Measurements from ENCODE around the gene CPNE8. TPM values are rescaled to one million over a fixed set of nuclear protein-coding genes. Genes with fewer than 3 reads are reported as not detected.

The CPNE8 gene
- total RNA-seq, 1 experiment from 2014 or later: 23.6 TPM

DNA sequence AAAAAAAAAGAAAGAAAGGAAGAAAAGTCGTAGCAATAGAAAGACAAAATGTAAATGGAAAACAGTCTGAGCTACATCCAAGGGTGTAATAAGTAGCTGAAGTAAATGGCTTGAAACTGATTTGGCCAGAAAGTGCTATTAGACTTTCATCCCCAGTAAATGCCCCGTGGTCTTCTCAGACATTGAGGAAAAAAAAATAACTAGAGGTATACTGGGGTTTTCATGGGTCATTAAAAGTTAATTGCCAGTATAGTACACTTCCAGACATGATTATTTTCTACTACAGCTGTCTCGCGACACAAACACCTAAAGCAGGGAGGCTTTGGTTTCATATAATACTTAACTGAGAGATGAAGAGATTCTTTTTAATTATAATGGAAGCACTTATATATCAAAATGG lies 271.9 kb downstream of the CPNE8 start:
- in situ Hi-C loops (cut with HindIII; ENCODE audit: low pct_unique_long_range_greater_than_20kb, low sequenced_read_pairs): no loop called here
- BruUV-seq (replicated peaks): no TSS peak
- CTCF ChIA-PET: no interaction called here

DNA sequence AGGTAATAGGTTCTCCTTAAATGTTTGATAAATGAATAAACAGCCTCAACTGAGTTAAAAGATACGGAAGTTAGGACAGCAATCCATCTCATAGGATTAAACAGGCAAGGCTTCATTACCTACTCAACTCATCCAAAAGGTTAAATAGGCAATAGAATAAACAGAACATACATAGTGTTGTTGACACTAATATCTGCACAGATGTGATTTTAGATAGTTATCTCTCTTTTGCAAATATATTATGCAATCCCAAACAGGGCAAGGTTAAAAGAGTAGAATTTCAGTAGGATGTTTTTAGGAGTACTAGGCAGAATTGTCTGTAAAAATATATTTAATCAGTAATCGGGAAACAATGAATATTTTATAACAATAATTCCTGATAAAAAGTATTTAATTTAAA lies 276.3 kb downstream of the CPNE8 start:
- ChIA-PET POLR2A (no interaction called here), CTCF (no interaction called here)
- Histone ChIP-seq H3K27me3 (ENCODE audit: control insufficient read depth, insufficient read depth, low read length) (no peaks in the 10 kb centered on the region), H3K9me3 (ENCODE audit: control insufficient read depth, insufficient read depth, low read depth, low read length) (no peaks in the 10 kb centered on the region), H3K27ac (ENCODE audit: low read length) (no peak overlapping the region), H3K4me1 (ENCODE audit: control insufficient read depth, insufficient read depth, low read length) (no peaks in the 10 kb centered on the region), H3K4me3 (ENCODE audit: low read depth in 2 of 2, low read length in 2 of 2) (no peak overlapping the region), H3K36me3 (ENCODE audit: control insufficient read depth, insufficient read depth, low read length) (no peaks in the 10 kb centered on the region)
- ATAC-seq (no peak), DNase-seq (ENCODE audit: low read depth, low spot score) (no peak)
- in situ Hi-C loops (cut with HindIII; ENCODE audit: low pct_unique_long_range_greater_than_20kb, low sequenced_read_pairs): no loop called here
- TF ChIP-seq, protein P1, sequence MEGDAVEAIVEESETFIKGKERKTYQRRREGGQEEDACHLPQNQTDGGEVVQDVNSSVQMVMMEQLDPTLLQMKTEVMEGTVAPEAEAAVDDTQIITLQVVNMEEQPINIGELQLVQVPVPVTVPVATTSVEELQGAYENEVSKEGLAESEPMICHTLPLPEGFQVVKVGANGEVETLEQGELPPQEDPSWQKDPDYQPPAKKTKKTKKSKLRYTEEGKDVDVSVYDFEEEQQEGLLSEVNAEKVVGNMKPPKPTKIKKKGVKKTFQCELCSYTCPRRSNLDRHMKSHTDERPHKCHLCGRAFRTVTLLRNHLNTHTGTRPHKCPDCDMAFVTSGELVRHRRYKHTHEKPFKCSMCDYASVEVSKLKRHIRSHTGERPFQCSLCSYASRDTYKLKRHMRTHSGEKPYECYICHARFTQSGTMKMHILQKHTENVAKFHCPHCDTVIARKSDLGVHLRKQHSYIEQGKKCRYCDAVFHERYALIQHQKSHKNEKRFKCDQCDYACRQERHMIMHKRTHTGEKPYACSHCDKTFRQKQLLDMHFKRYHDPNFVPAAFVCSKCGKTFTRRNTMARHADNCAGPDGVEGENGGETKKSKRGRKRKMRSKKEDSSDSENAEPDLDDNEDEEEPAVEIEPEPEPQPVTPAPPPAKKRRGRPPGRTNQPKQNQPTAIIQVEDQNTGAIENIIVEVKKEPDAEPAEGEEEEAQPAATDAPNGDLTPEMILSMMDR (IDR thresholded peaks at IDR 0.05): no peak
- TF ChIP-seq SIN3A (IDR thresholded peaks at IDR 0.05; ENCODE audit: borderline replicate concordance, insufficient read depth, low read depth, low read length): no peak
- no peak for TF ChIP-seq TCF7L2 (IDR thresholded peaks at IDR 0.05; ENCODE audit: low read depth, low read length)
- TF ChIP-seq POLR2AphosphoS5 (IDR thresholded peaks at IDR 0.05; ENCODE audit: low read depth, low read length): no peak
- TF ChIP-seq, protein P2, sequence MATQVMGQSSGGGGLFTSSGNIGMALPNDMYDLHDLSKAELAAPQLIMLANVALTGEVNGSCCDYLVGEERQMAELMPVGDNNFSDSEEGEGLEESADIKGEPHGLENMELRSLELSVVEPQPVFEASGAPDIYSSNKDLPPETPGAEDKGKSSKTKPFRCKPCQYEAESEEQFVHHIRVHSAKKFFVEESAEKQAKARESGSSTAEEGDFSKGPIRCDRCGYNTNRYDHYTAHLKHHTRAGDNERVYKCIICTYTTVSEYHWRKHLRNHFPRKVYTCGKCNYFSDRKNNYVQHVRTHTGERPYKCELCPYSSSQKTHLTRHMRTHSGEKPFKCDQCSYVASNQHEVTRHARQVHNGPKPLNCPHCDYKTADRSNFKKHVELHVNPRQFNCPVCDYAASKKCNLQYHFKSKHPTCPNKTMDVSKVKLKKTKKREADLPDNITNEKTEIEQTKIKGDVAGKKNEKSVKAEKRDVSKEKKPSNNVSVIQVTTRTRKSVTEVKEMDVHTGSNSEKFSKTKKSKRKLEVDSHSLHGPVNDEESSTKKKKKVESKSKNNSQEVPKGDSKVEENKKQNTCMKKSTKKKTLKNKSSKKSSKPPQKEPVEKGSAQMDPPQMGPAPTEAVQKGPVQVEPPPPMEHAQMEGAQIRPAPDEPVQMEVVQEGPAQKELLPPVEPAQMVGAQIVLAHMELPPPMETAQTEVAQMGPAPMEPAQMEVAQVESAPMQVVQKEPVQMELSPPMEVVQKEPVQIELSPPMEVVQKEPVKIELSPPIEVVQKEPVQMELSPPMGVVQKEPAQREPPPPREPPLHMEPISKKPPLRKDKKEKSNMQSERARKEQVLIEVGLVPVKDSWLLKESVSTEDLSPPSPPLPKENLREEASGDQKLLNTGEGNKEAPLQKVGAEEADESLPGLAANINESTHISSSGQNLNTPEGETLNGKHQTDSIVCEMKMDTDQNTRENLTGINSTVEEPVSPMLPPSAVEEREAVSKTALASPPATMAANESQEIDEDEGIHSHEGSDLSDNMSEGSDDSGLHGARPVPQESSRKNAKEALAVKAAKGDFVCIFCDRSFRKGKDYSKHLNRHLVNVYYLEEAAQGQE (IDR thresholded peaks at IDR 0.05; ENCODE audit: insufficient read depth in 1 of 2, low read depth in 2 of 2, low read length in 1 of 2): no peak
- BruUV-seq (replicated peaks): no TSS peak
- intact Hi-C loops (cut with micrococcal nuclease; ENCODE audit: unreplicated experiment): no loop called here

More for the DNA sequence above, 271.9 kb downstream of the CPNE8 start:
- no peak overlapping the region for H3K4me3 ChIP-seq (ENCODE audit: low read depth in 2 of 2, low read length in 2 of 2)
- POLR2A ChIA-PET: no interaction called here
- DNase-seq (ENCODE audit: low read depth, low spot score) (no peak), ATAC-seq (no peak)
- H3K27ac ChIP-seq (ENCODE audit: low read length): no peak overlapping the region
- no peaks in the 10 kb centered on the region for H3K36me3 ChIP-seq (ENCODE audit: control insufficient read depth, insufficient read depth, low read length)
- no peaks in the 10 kb centered on the region for H3K4me1 ChIP-seq (ENCODE audit: control insufficient read depth, insufficient read depth, low read length)
- intact Hi-C loops (cut with micrococcal nuclease; ENCODE audit: unreplicated experiment): no loop called here
- H3K9me3 ChIP-seq (ENCODE audit: control insufficient read depth, insufficient read depth, low read depth, low read length): no peaks in the 10 kb centered on the region
- H3K27me3 ChIP-seq (ENCODE audit: control insufficient read depth, insufficient read depth, low read length): no peaks in the 10 kb centered on the region
- TF ChIP-seq, protein P2 (IDR thresholded peaks at IDR 0.05; ENCODE audit: insufficient read depth in 1 of 2, low read depth in 2 of 2, low read length in 1 of 2): no peak

Data from Panc1 (cell line).